GM12878 (cell line): Measurements from ENCODE around the gene SPATC1L. TPM values are rescaled to one million over a fixed set of nuclear protein-coding genes. Genes with fewer than 3 reads are reported as not detected.

Source experiments
- ATAC-seq: fragments of 200-7000 bp; cut with Tn5 transposase; 3 replicates; pipeline ENCODE4 v1.9.1; 2020; ENCODE audit warnings: mild to moderate bottlenecking, moderate library complexity
- BruUV-seq: library from RNA; stranded (reverse); fragments of 400-500 nt; replicated peaks from 2 replicates; lab custom pipeline; 2021; lab: Mats Ljungman, UMichigan
- CTCF ChIA-PET: fragments of 300-600 bp; sonication (Branson Sonifier 250); formaldehyde crosslinking; extraction: SDS; loops from one replicate; lab custom pipeline; 2021; ENCODE audit warnings: inconsistent platforms; lab: Yijun Ruan, JAX
- POLR2A ChIA-PET: fragments of 350-600 bp; formaldehyde crosslinking; extraction: SDS; loops from one replicate; lab custom pipeline; 2021; ENCODE audit warnings: inconsistent platforms; lab: Charles Lee
- RAD21 ChIA-PET: fragments of 300-600 bp; sonication (Branson Sonifier 250); formaldehyde crosslinking; loops from one replicate; lab custom pipeline; 2023; ENCODE audit warnings: antibody characterized with exemption; ENCODE audit not compliant: unreplicated experiment; lab: Charles Lee
- SMC1A ChIA-PET: fragments of 300-600 bp; sonication (Branson Sonifier 250); formaldehyde crosslinking; loops from one replicate; lab custom pipeline; 2023; ENCODE audit not compliant: unreplicated experiment, uncharacterized antibody; lab: Charles Lee
- DNase-seq: peaks from one replicate; pipeline ENCODE4 v3.0.0-alpha.2; 2011; ENCODE audit warnings: low read depth, low spot score
- FAIRE-seq: peaks from 3 replicates; lab custom pipeline; 2011; peaks lifted over from hg19 to GRCh38; lab: Jason Lieb, UNC
- H2AFZ ChIP-seq: 2 replicates; pipeline ENCODE4 v1.6.0; 2011; ENCODE audit warnings: low read depth, low read length, control low read depth; ENCODE audit not compliant: control insufficient read depth
- H3K27ac ChIP-seq: 2 replicates; pipeline ENCODE4 v1.5.1; 2011; ENCODE audit warnings: control low read depth; ENCODE audit not compliant: control insufficient read depth, insufficient read depth
- H3K27me3 ChIP-seq, 2 experiments: replicated peaks in 1 of 2; 2 replicates each; pipeline versions ENCODE4 v1.6.0 to v1.6.1; 2011; ENCODE audit warnings: low read length in 1 of 2; ENCODE audit not compliant: control insufficient read depth in 2 of 2, insufficient read depth in 2 of 2
- H3K36me3 ChIP-seq, 2 experiments: 2 replicates each; pipeline ENCODE4 v1.5.1; 2011; ENCODE audit warnings: low read length in 1 of 2; ENCODE audit not compliant: control insufficient read depth in 2 of 2, insufficient read depth in 2 of 2
- H3K4me1 ChIP-seq: 2 replicates; pipeline ENCODE4 v1.6.1; 2011; ENCODE audit warnings: mild to moderate bottlenecking, low read length, moderate library complexity, mixed read lengths; ENCODE audit not compliant: control insufficient read depth, insufficient read depth
- H3K4me2 ChIP-seq: 2 replicates; pipeline ENCODE4 v1.6.0; 2011; ENCODE audit warnings: control low read depth; ENCODE audit not compliant: control insufficient read depth, insufficient read depth
- H3K4me3 ChIP-seq: fragments of 200-600 bp; sonication (generic); 2 replicates; pipeline ENCODE4 v1.5.1; 2016
- H3K79me2 ChIP-seq: 2 replicates; pipeline ENCODE4 v1.6.0; 2011; ENCODE audit warnings: low read length; ENCODE audit not compliant: control insufficient read depth, insufficient read depth
- H3K9ac ChIP-seq: 2 replicates; pipeline ENCODE4 v1.8.0; 2011; ENCODE audit warnings: low read length, control low read depth, mixed read lengths; ENCODE audit not compliant: control insufficient read depth, insufficient read depth
- H3K9me3 ChIP-seq: replicated peaks from 3 replicates; pipeline ENCODE4 v1.5.1; 2011; ENCODE audit warnings: mild to moderate bottlenecking, low read length; ENCODE audit not compliant: control insufficient read depth, insufficient read depth
- H4K20me1 ChIP-seq: 2 replicates; pipeline ENCODE4 v1.6.0; 2011; ENCODE audit not compliant: control insufficient read depth, insufficient read depth
- ATF7 ChIP-seq: fragments of 450-650 bp; IDR thresholded peaks from 2 replicates; pipeline ENCODE4 v1.6.1; 2016; ENCODE audit warnings: low read depth, mild to moderate bottlenecking
- CHD1 ChIP-seq: IDR thresholded peaks from 2 replicates; pipeline ENCODE4 v1.6.1; 2012; ENCODE audit warnings: low read depth, low read length, improper control_type of control experiment
- CREB1 ChIP-seq: IDR thresholded peaks from 2 replicates; pipeline ENCODE4 v1.6.1; 2012; ENCODE audit warnings: low read depth, mild to moderate bottlenecking, inconsistent platforms
- E2F8 ChIP-seq: fragments of 450-650 bp; IDR thresholded peaks from 2 replicates; pipeline ENCODE4 v1.6.1; 2018; ENCODE audit warnings: mild to moderate bottlenecking, low read depth, moderate library complexity; ENCODE audit not compliant: partially characterized antibody
- IRF4 ChIP-seq: IDR thresholded peaks from 2 replicates; pipeline ENCODE4 v1.6.1; 2011; ENCODE audit warnings: low read depth, low read length
- IRF5 ChIP-seq: fragments of 450-650 bp; IDR thresholded peaks from 2 replicates; pipeline ENCODE4 v1.6.1; 2017; ENCODE audit warnings: borderline replicate concordance
- LARP7 ChIP-seq: fragments of 450-650 bp; IDR thresholded peaks from 2 replicates; pipeline ENCODE4 v1.6.1; 2017; ENCODE audit warnings: mild to moderate bottlenecking
- MAX ChIP-seq: IDR thresholded peaks from 2 replicates; pipeline ENCODE4 v1.6.1; 2012; ENCODE audit warnings: low read depth, low read length, improper control_type of control experiment
- MEF2A ChIP-seq: IDR thresholded peaks from 2 replicates; pipeline ENCODE4 v1.6.1; 2011; ENCODE audit warnings: low read depth, mild to moderate bottlenecking, low read length, moderate library complexity; ENCODE audit not compliant: insufficient read depth
- NFIC ChIP-seq: IDR thresholded peaks from 2 replicates; pipeline ENCODE4 v1.6.1; 2012; ENCODE audit warnings: low read depth, mild to moderate bottlenecking, inconsistent platforms, low read length, moderate library complexity
- NR2C1 ChIP-seq: fragments of 450-650 bp; IDR thresholded peaks from 2 replicates; pipeline ENCODE4 v1.6.1; 2017; ENCODE audit warnings: antibody characterized with exemption, mild to moderate bottlenecking, moderate library complexity
- PAX5 ChIP-seq: IDR thresholded peaks from 2 replicates; pipeline ENCODE4 v1.6.1; 2011; ENCODE audit warnings: low read depth, low read length, borderline replicate concordance
- RAD21 ChIP-seq: IDR thresholded peaks from 2 replicates; pipeline ENCODE4 v1.6.1; 2011; ENCODE audit warnings: mild to moderate bottlenecking, low read depth, low read length, moderate library complexity; ENCODE audit not compliant: insufficient read depth
- RBBP5 ChIP-seq: fragments of 200-600 bp; sonication (generic); conservative IDR thresholded peaks from 2 replicates; pipeline ENCODE4 v1.6.1; 2016
- SP1 ChIP-seq: IDR thresholded peaks from one replicate; pipeline ENCODE4 v1.6.1; 2011; ENCODE audit warnings: low read depth, low read length
- ZBTB4 ChIP-seq: fragments of 450-650 bp; formaldehyde crosslinking; IDR thresholded peaks from 2 replicates; pipeline ENCODE4 v1.4.0; 2022; ENCODE audit warnings: mild to moderate bottlenecking, moderate library complexity
- ZNF622 ChIP-seq: fragments of 450-650 bp; IDR thresholded peaks from 2 replicates; pipeline ENCODE4 v1.6.1; 2017; ENCODE audit warnings: mild to moderate bottlenecking, inconsistent platforms
- WGBS: methylation state at CpG from one replicate; pipeline ENCODE4 v1.1.6; 2016; ENCODE audit warnings: low lambda C conversion rate; ENCODE audit not compliant: insufficient replicate concordance, insufficient coverage; ENCODE audit errors: missing lambda C conversion rate; 5-methylcytosine and 5-hydroxymethylcytosine counted together
- in situ Hi-C: fragments of 300-500 bp; cut with MboI; formaldehyde crosslinking; loops from 9 replicates; pipeline ENCODE4 v1.14.3; 2018; ENCODE audit warnings: mixed read lengths
- intact Hi-C: fragments of 100-400 bp; cut with micrococcal nuclease; formaldehyde crosslinking; loops from one replicate; pipeline ENCODE4 v1.14.2; 2022; ENCODE audit not compliant: unreplicated experiment
- polyA plus RNA-seq, 11 experiments: library from polyadenylated mRNA; depleted of rRNA in 4 of 11; unstranded in 6 of 11; stranded (reverse) in 5 of 11; fragments of >200 nt; fragmentation: Nextera tagmentation in 4 of 11; fragmentation: Illumina TruSeq in 1 of 11; extraction: Ambion mirVana in 4 of 11; extraction: Trizol in 1 of 11; gene quantifications; 1 replicate in 1 of 11; 2 replicates in 10 of 11; pipeline versions ENCODE4 v1.2.1 to v1.2.3, GENCODE V29; 2011 to 2016; ENCODE audit warnings: inconsistent platforms in 2 of 11, missing spikeins in 2 of 11, low read depth in 1 of 11
- total RNA-seq, 4 experiments: library from RNA; depleted of rRNA in 3 of 4; stranded (reverse); fragments of >200 nt in 3 of 4; fragmentation: Illumina TruSeq in 1 of 4; extraction: Trizol in 1 of 4; gene quantifications; 2 replicates each; pipeline versions ENCODE4 v1.2.1 to v1.2.3, GENCODE V29; 2013 to 2021

SPATC1L gene
- total and polyA plus RNA-seq, 10 of the 15 experiments (the other 5 are each of a cell fraction or from before 2014, with no cell fraction given), result 1.4 to 16.0 (median 7.0) TPM; not detected in 2

GRCh38 chr21:46138383-46138970 lies 45.8 kb downstream of the SPATC1L start:
- no peaks in the 10 kb centered on the region for H3K79me2 ChIP-seq
- no peaks in the 10 kb centered on the region for H3K4me1 ChIP-seq
- H3K4me3 ChIP-seq, result no peak overlapping the region
- intact Hi-C loops (no loop called here), in situ Hi-C loops (no loop called here)
- H3K36me3 ChIP-seq, result no peaks in the 10 kb centered on the region
- H3K9ac ChIP-seq, result no peak overlapping the region
- H2AFZ ChIP-seq, result no peak overlapping the region
- H4K20me1 ChIP-seq, result no peaks in the 10 kb centered on the region
- ATAC-seq (no peak), DNase-seq (no peak), FAIRE-seq (no peak)
- H3K9me3 ChIP-seq, result no peaks in the 10 kb centered on the region; the same call in 2 of the 3 replicates
- BruUV-seq, result no TSS peak
- ChIA-PET POLR2A (interaction anchor here (0.6 kb wide), 1 partner anchor 319 kb away, joined by 4 read pairs; no protein-coding TSS in a partner anchor), RAD21 (no interaction called here), CTCF (no interaction called here), SMC1A (no interaction called here)
- no peak for TF ChIP-seq CREB1
- TF ChIP-seq ATF7, result no peak
- no peak for TF ChIP-seq E2F8
- no peak for TF ChIP-seq ZBTB4 (CRISPR knock-in tag)
- no peak for TF ChIP-seq RBBP5
- TF ChIP-seq IRF5, result no peak
- TF ChIP-seq RAD21, result no peak
- no peak for TF ChIP-seq IRF4
- TF ChIP-seq PAX5, result no peak
- no peak for TF ChIP-seq MEF2A
- TF ChIP-seq NFIC, result no peak
- no peak for TF ChIP-seq SP1
- no peak for TF ChIP-seq NR2C1
- TF ChIP-seq CHD1, result no peak
- TF ChIP-seq MAX, result no peak
- no peak for TF ChIP-seq ZNF622
- TF ChIP-seq LARP7, result no peak
- no peak overlapping the region for H3K4me2 ChIP-seq
- no peaks in the 10 kb centered on the region for H3K27me3 ChIP-seq
- WGBS, result 40% methylated on average over 28 of the region's 28 CpGs
- H3K27ac ChIP-seq, result no peak overlapping the region
